H9 (cell line): ENCODE measurements around the gene CPHXL2. TPM values are rescaled to one million over a fixed set of nuclear protein-coding genes. Genes with fewer than 3 reads are reported as not detected.

Experiments used
- DNase-seq: peaks from one replicate; pipeline ENCODE4 v3.0.0-alpha.2; 2017
- H2AFZ ChIP-seq: one replicate; pipeline ENCODE4 v1.6.1; 2013; ENCODE audit warnings: mild to moderate bottlenecking, low read length, control low read depth, moderate library complexity
- H2AK5ac ChIP-seq: 2 replicates; pipeline ENCODE4 v1.6.1; 2013; ENCODE audit warnings: low read length, control low read depth, mixed read lengths; ENCODE audit not compliant: insufficient read length
- H2BK120ac ChIP-seq: one replicate; pipeline ENCODE4 v1.6.1; 2013; ENCODE audit warnings: low read depth, mild to moderate bottlenecking, low read length, control low read depth, inconsistent platforms; ENCODE audit not compliant: poor library complexity, severe bottlenecking
- H2BK12ac ChIP-seq: 2 replicates; pipeline ENCODE4 v1.6.1; 2013; ENCODE audit warnings: low read length, control low read depth, mixed read lengths, low read depth; ENCODE audit not compliant: insufficient read length
- H2BK15ac ChIP-seq: 2 replicates; pipeline ENCODE4 v1.6.1; 2013; ENCODE audit warnings: low read depth, low read length, control low read depth
- H2BK20ac ChIP-seq: one replicate; pipeline ENCODE4 v1.6.1; 2013; ENCODE audit warnings: low read depth, mild to moderate bottlenecking, low read length, control low read depth, inconsistent platforms; ENCODE audit not compliant: poor library complexity, severe bottlenecking
- H2BK5ac ChIP-seq: 2 replicates; pipeline ENCODE4 v1.6.1; 2013; ENCODE audit warnings: low read length, control low read depth, mixed read lengths; ENCODE audit not compliant: insufficient read length
- H3K14ac ChIP-seq: 2 replicates; pipeline ENCODE4 v1.6.1; 2013; ENCODE audit warnings: low read length, control low read depth; ENCODE audit not compliant: insufficient read depth
- H3K18ac ChIP-seq: 2 replicates; pipeline ENCODE4 v1.6.1; 2013; ENCODE audit warnings: low read depth, mild to moderate bottlenecking, mixed read lengths, low read length, control low read depth; ENCODE audit not compliant: insufficient read length
- H3K23ac ChIP-seq: 2 replicates; pipeline ENCODE4 v1.6.1; 2013; ENCODE audit warnings: low read length, control low read depth, mixed read lengths, low read depth; ENCODE audit not compliant: insufficient read length
- H3K23me2 ChIP-seq: 2 replicates; pipeline ENCODE4 v1.6.1; 2013; ENCODE audit warnings: low read depth, mild to moderate bottlenecking, mixed read lengths, low read length, control low read depth; ENCODE audit not compliant: insufficient read length, poor library complexity, severe bottlenecking
- H3K27ac ChIP-seq: 2 replicates; pipeline ENCODE4 v1.5.1; 2013; ENCODE audit warnings: low read length, control low read depth, mixed read lengths, low read depth; ENCODE audit not compliant: insufficient read length
- H3K27me3 ChIP-seq: 2 replicates; pipeline ENCODE4 v1.6.1; 2013; ENCODE audit warnings: low read length, control low read depth, inconsistent platforms; ENCODE audit not compliant: insufficient read depth
- H3K4ac ChIP-seq: 2 replicates; pipeline ENCODE4 v1.6.1; 2013; ENCODE audit warnings: low read depth, mild to moderate bottlenecking, control low read depth, inconsistent platforms, low read length, moderate library complexity
- H3K4me1 ChIP-seq: 2 replicates; pipeline ENCODE4 v1.6.1; 2013; ENCODE audit warnings: low read length, control low read depth, inconsistent platforms; ENCODE audit not compliant: insufficient read depth
- H3K4me2 ChIP-seq: 2 replicates; pipeline ENCODE4 v1.6.1; 2013; ENCODE audit warnings: low read length, control low read depth, mixed read lengths; ENCODE audit not compliant: insufficient read length, insufficient read depth
- H3K56ac ChIP-seq: 2 replicates; pipeline ENCODE4 v1.6.1; 2013; ENCODE audit warnings: low read depth, mild to moderate bottlenecking, mixed read lengths, low read length, control low read depth; ENCODE audit not compliant: insufficient read length
- H3K79me1 ChIP-seq: 2 replicates; pipeline ENCODE4 v1.6.1; 2013; ENCODE audit warnings: low read depth, mild to moderate bottlenecking, moderate library complexity, low read length, control low read depth, inconsistent platforms; ENCODE audit not compliant: insufficient read depth, poor library complexity, severe bottlenecking
- H3K79me2 ChIP-seq: 2 replicates; pipeline ENCODE4 v1.6.1; 2013; ENCODE audit warnings: low read length, control low read depth, inconsistent platforms; ENCODE audit not compliant: insufficient read depth
- H3K9ac ChIP-seq: 2 replicates; pipeline ENCODE4 v1.6.1; 2013; ENCODE audit warnings: low read length, control low read depth, mixed read lengths; ENCODE audit not compliant: insufficient read length; ENCODE audit errors: extremely low read depth
- H3K9me3 ChIP-seq: one replicate; pipeline ENCODE4 v1.6.1; 2013; ENCODE audit warnings: low read depth, low read length, inconsistent platforms; ENCODE audit not compliant: control insufficient read depth
- H3T11ph ChIP-seq: one replicate; pipeline ENCODE4 v1.6.1; 2013; ENCODE audit warnings: mild to moderate bottlenecking, low read length, control low read depth, inconsistent platforms
- H4K20me1 ChIP-seq: one replicate; pipeline ENCODE4 v1.6.1; 2013; ENCODE audit not compliant: control insufficient read depth, insufficient read length, insufficient read depth
- H4K5ac ChIP-seq: 2 replicates; pipeline ENCODE4 v1.6.1; 2013; ENCODE audit warnings: low read depth, mild to moderate bottlenecking, mixed read lengths, low read length, control low read depth; ENCODE audit not compliant: insufficient read length
- H4K8ac ChIP-seq: replicated peaks from 2 replicates; pipeline ENCODE4 v1.6.1; 2013; ENCODE audit warnings: low read length, control low read depth, mixed read lengths, low read depth; ENCODE audit not compliant: insufficient read length
- H4K91ac ChIP-seq: 2 replicates; pipeline ENCODE4 v1.6.1; 2013; ENCODE audit warnings: low read depth, mild to moderate bottlenecking, moderate library complexity, mixed read lengths, low read length, control low read depth; ENCODE audit not compliant: insufficient read length
- H3K27ac Mint-ChIP-seq, 3 experiments: 2 replicates in 2 of 3; 3 replicates in 1 of 3; pipeline ENCODE4 v1.8.0; 2020 to 2021; ENCODE audit warnings: mixed read lengths in 3 of 3, mild to moderate bottlenecking in 1 of 3, moderate library complexity in 1 of 3
- H3K27me3 Mint-ChIP-seq: 2 replicates; pipeline ENCODE4 v1.8.0; 2021; ENCODE audit warnings: low read depth, mild to moderate bottlenecking, moderate library complexity, mixed read lengths
- H3K36me3 Mint-ChIP-seq, 3 experiments: 2 replicates in 2 of 3; 3 replicates in 1 of 3; pipeline ENCODE4 v1.8.0; 2020 to 2021; ENCODE audit warnings: low read depth in 3 of 3, mixed read lengths in 3 of 3; ENCODE audit not compliant: insufficient read depth in 1 of 3
- H3K4me1 Mint-ChIP-seq, 2 experiments: 2 replicates each; pipeline ENCODE4 v1.8.0; 2020; ENCODE audit warnings: mixed read lengths in 2 of 2
- H3K4me3 Mint-ChIP-seq, 2 experiments: 2 replicates in 1 of 2; 3 replicates in 1 of 2; pipeline ENCODE4 v1.8.0; 2020 to 2021; ENCODE audit warnings: mild to moderate bottlenecking in 2 of 2, mixed read lengths in 2 of 2, moderate library complexity in 1 of 2
- H3K9me3 Mint-ChIP-seq, 2 experiments: 2 replicates in 1 of 2; 3 replicates in 1 of 2; pipeline ENCODE4 v1.8.0; 2020; ENCODE audit warnings: mild to moderate bottlenecking in 2 of 2, mixed read lengths in 2 of 2, moderate library complexity in 1 of 2
- WGBS: extraction: QIAGEN DNeasy Blood & Tissue Kit; methylation state at CpG from one replicate; pipeline ENCODE4 v1.1.7; 2013; ENCODE audit warnings: missing lambda C conversion rate, low lambda C conversion rate, mixed read lengths; ENCODE audit not compliant: insufficient read length; ENCODE audit errors: extremely low coverage; 5-methylcytosine and 5-hydroxymethylcytosine counted together
- total RNA-seq: library from RNA; stranded (reverse); gene quantifications from 2 replicates; pipeline ENCODE4 v1.2.1, GENCODE V29; 2021
- TF ChIP-seq, protein P1 (sequence below): fragments of 200-600 bp; sonication (generic); conservative IDR thresholded peaks from 3 replicates; pipeline ENCODE4 v1.8.0; 2021; ENCODE audit warnings: antibody characterized with exemption, mild to moderate bottlenecking

Gene CPHXL2
- total RNA-seq, 1 experiment from 2014 or later = not detected

DNA sequence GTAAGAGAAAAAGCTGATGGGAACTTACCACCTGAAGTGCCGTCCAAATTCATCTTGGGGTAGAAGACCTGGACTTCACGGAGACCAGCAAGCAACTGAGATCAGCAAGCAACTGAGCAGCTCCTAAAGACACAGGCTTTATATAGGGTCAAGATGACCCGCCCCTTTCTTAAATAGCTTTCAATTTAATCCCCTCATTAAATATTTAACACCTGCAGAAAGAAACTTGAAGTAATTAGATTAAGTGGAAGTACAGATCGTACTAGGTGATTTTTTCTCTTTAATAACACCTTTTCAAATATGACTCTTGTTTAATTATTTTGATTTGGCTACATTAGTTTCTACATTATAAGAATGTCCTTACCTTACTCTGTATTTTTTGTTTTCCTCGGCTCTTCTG lies 49.6 kb upstream of the CPHXL2 start, which contains the start of gene CPHXL:
Gene CPHXL, minus strand, starts transcription at position 101 of the 400 bp plus-strand sequence. Its CDS starts 48 bp downstream, at position 53.
- Histone ChIP-seq H2AK5ac (no peak within 1 kb of the TSS), H2BK5ac (no peak within 1 kb of the TSS), H3K27me3 (no peaks in the 10 kb centered on the region), H2BK20ac (no peak within 1 kb of the TSS), H2AFZ (no peak within 1 kb of the TSS), H4K91ac (no peak within 1 kb of the TSS), H3K14ac (no peak within 1 kb of the TSS), H3K79me1 (no peaks in the 10 kb centered on the region), H3K9me3 (no peaks in the 10 kb centered on the region), H3K23ac (no peak within 1 kb of the TSS), H3K4me1 (no peaks in the 10 kb centered on the region), H3K56ac (no peak within 1 kb of the TSS), H3K79me2 (no peaks in the 10 kb centered on the region), H3T11ph (no peak within 1 kb of the TSS), H3K9ac (no peak within 1 kb of the TSS), H3K4ac (no peak within 1 kb of the TSS), H2BK120ac (no peak within 1 kb of the TSS), H3K4me2 (no peak within 1 kb of the TSS), H4K5ac (no peak within 1 kb of the TSS), H2BK15ac (no peak within 1 kb of the TSS), H2BK12ac (no peak within 1 kb of the TSS), H4K20me1 (no peaks in the 10 kb centered on the region), H3K27ac (no peak within 1 kb of the TSS), H3K23me2 (no peaks in the 10 kb centered on the region), H3K18ac (no peak within 1 kb of the TSS), H4K8ac (no peak within 1 kb of the TSS)
- H3K27me3 Mint-ChIP-seq = peaks cover 10% of the 10 kb centered on the region
- WGBS = no CpG with 5 or more reads among the region's 5 CpGs
- peaks cover 4 to 12% of the 10 kb centered on the region in 2 experiments; a peak in 4 of 5 replicates for H3K9me3 Mint-ChIP-seq
- H3K4me1 Mint-ChIP-seq = no peaks in the 10 kb centered on the region
- no peak within 1 kb of the TSS for H3K4me3 Mint-ChIP-seq
- TF ChIP-seq, protein P1, sequence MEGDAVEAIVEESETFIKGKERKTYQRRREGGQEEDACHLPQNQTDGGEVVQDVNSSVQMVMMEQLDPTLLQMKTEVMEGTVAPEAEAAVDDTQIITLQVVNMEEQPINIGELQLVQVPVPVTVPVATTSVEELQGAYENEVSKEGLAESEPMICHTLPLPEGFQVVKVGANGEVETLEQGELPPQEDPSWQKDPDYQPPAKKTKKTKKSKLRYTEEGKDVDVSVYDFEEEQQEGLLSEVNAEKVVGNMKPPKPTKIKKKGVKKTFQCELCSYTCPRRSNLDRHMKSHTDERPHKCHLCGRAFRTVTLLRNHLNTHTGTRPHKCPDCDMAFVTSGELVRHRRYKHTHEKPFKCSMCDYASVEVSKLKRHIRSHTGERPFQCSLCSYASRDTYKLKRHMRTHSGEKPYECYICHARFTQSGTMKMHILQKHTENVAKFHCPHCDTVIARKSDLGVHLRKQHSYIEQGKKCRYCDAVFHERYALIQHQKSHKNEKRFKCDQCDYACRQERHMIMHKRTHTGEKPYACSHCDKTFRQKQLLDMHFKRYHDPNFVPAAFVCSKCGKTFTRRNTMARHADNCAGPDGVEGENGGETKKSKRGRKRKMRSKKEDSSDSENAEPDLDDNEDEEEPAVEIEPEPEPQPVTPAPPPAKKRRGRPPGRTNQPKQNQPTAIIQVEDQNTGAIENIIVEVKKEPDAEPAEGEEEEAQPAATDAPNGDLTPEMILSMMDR = no peak
- no peak for DNase-seq
- no peak within 1 kb of the TSS for H3K27ac Mint-ChIP-seq
- no peaks in the 10 kb centered on the region for H3K36me3 Mint-ChIP-seq
